Myocyte (in vitro differentiated cells): Measurements from ENCODE around the gene RER1. TPM values are rescaled to one million over a fixed set of nuclear protein-coding genes. Genes with fewer than 3 reads are reported as not detected.
"Not testable (repeated sequence)": the region's sequence is repeated elsewhere in the genome, so short reads cannot be mapped to it uniquely, and the experiment has no call there.

ENCODE experiments used
- DNase-seq: peaks from one replicate; pipeline ENCODE4 v3.0.0-alpha.2; 2012; ENCODE audit warnings: low read depth
- total RNA-seq: library from RNA; depleted of rRNA; stranded (reverse); fragments of >200 nt; gene quantifications from 2 replicates; pipeline ENCODE4 v1.2.3, GENCODE V29; 2014

Gene RER1
- total RNA-seq, 1 donor from 2014 or later, result 58.1 TPM

- not testable (repeated sequence) for DNase-seq
Observed at GRCh38 chr1:2440346-2440745, 48.7 kb downstream of the RER1 start.

DNA sequence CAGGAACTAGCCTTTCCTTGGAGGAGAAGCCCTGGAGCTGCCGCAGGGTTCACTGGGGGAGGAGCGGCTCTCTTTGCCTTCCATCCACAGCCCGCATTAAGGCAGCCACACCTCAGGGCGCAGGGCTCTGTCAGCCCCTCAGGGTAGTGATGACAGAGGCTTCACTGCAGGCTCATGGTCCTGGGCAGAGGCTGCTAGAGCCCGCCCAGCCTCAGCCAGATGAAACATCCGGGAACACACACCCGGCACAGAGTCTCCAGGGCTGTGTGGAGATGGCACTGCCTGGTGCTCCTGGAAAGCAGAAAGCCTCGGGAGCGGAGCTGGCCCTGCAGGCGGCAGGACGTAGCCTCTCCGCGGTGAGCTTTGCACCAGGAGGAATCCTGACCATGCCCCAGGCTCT, 50.1 kb downstream of the RER1 start:
- no peak for DNase-seq

DNA sequence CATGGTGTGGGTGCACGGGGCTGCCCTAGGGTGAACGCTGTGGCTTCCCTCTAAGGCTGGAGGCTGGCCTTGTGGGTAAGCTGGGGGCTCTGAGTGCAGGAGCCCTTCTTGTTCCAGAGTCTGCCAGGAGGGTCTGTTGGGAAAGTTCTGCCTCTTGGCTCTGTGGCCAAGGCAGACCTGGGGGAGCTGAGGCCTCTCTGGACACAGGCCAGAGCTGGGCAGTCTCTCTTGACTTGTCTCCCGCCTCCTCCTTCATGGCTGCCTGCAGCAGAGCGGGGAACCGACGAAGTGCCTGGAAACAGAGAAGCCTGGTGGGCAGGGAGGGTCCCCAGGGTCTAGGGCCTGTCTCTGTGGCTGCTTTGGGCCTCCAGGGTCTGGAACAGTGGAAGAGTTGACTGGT, 51.0 kb downstream of the RER1 start:
- DNase-seq, result no peak

GRCh38 chr1:2443277-2444137, 51.9 kb downstream of the RER1 start:
- no peak for DNase-seq

DNA sequence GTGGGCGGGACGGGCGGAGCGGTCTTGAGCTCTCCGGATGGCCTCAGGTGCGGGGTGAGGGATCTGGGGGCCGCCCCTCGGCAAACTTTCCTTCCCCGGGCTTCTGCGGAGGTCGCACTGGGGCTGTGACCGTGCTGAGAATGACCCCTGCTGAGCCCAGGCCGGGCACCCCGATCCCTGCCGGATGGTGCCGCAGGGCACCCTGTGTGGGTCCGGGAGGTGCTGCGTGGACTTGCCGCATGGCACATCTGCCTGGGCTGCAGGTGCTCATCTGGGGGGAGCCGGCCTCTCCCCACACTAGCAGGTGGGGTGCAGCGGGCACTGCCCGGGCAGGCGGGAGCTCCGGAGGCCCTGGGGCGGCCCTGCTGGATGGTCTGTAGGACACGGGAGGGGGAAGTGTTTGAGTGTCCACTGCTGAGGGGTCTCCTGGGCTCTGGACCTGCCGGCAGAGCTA, 52.5 kb downstream of the RER1 start:
- no peak for DNase-seq

DNA sequence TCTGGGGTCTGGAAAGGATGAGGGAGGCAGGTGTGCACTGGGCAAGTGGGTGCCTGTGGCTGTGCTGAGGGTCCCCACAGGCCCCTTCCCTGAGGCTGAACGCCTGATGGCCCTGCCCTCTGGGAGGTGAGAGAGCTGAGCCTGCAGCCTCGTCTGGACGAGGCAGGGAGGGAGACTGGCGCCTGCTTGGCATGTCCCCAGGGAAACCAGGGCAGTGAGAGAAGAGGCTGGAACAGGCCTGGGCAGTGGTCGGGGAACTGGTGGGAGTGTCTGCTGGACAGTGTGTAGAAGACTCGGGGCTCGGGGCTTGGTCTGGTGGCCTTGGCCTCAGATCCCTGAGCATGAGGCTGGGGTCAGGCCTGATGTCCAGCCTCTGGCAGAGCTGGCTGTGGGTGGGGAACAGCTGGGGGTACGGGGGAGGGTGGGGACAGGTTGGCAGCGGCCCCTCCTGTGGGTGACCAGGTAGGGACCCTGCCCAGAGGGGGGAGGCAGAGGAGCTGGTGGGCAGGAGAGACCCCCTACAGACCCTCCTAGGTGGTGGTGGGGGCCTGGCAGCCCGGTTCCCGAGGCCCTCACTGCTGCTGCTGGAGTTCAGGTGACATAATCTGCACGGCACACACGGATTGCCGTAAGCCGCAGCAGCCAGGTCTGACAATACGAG, 53.7 kb downstream of the RER1 start:
- no peak for DNase-seq

- no peak for DNase-seq
Observed at GRCh38 chr1:2445823-2446215, 54.2 kb downstream of the RER1 start.

DNA sequence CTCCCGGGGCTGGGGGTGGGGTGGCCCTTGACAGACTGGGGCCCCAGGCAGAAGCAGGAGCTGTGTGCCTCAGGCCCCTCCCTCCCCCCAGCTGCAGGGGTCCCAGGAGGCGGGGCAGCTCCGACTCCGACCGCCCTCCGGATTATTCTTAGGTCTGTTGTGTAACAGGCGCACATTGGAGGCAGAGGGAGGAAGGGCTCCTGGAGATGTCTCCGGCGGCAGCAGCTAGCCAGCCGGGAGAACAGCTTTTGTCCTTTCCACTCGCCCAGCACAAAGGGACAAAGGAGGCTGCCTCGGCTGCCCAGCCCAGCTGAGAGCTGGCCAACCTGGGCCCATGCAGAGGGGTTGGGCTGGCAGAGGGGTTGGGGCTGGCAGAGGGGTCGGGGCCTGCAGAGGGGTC, 54.8 kb downstream of the RER1 start:
- no peak for DNase-seq

- DNase-seq, result no peak
Observed at GRCh38 chr1:2446861-2447260, 55.2 kb downstream of the RER1 start.

- DNase-seq, result no peak
Observed at GRCh38 chr1:2447276-2448097, 55.8 kb downstream of the RER1 start.

DNA sequence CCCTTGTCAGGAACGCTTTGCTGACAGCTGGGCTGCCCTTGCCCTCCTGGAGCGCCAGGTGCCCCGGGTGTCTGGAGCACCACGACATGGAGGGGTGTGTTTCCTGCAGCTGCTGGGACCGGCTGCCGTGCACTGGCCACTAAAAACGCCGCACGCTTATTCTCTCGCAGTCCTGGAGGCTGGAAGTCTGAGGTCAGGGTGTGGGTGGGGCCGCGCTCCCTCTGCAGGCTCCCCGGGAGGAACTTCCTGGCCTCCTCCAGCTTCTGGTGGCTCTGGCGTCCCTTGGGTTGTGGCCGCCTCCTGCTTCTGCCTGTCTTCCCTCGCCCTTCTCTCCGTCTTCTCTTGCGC, 56.4 kb downstream of the RER1 start:
- peak; percentile 78 for DNase-seq

- DNase-seq, result peak; percentile 69
Observed at GRCh38 chr1:2449636-2450454, 58.2 kb downstream of the RER1 start.

DNA sequence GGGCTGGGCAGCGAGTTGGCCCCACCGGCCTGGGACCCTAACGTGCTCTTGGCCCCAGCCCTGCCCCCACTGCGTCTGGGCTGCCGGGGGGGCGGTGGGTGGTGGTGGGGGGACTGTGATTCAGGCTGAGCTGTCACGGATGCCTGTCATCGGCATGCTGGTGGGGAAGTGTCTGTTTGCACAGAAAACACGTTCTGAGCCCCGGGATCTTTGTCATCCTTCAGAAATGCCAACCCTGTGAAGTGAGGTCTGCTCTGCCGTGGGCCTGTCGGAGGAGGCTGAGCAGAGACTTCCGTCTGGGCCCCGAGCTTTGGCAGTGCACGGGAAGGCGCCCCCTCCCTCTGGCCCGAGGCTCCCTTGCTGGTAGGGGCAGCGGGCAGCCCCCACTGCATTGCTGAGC, 60.1 kb downstream of the RER1 start:
- peak; percentile 45 for DNase-seq

DNA sequence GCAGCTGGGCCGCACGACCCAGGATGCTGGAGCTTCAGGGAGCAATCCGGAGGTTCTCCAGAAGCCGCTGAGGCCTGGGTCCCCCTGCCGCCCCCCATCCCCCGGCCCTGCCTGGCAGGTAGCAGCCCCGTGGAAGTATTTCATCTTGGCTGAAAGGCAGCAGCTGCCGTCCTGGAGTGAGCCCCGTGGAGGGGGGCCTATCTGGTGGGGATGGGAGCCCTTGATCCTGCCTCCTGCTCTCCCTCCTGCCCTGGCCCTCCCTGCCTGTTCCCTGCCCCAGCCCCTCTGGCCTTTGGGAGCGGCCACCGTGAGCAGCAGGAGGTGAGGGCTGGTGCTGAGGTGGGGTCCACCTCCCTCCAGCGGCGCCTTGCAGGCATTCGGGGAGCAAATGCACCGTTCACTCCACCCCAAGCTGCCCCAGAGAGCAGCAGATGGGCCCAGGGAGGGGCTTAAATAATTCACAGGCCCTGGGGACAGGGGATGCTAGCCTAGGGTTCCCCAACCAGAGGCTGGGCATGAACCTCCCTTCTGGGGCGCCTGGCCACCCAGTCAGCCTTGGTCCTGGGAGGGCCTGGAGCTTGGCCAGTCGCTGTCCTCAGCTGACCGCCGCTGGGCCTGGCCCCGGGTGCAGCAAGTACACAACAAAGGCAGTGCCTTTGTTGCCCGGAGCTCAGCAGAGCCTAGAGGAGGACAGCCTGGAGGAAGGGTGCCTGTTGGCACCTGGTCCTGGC, 60.7 kb downstream of the RER1 start:
- no peak for DNase-seq

DNA sequence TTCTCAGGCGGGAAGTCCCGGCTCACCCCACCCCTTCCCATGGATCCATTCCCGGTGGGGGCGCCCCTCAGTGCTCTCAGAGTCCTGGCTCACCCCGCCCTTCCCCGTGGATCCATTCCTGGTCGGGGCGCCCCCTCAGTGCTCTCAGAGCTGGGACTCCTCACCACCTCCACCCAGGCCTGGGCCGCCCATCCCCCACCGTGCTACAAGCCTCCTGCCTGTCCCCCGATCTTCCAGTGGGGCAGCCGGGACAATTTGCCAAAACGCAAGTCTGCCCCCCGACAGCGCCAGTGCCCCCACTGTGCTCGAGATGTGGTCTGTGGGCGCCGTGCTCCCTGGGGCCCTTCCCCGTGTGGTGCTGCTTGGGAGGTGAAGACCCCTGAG, 61.3 kb downstream of the RER1 start:
- no peak for DNase-seq

DNA sequence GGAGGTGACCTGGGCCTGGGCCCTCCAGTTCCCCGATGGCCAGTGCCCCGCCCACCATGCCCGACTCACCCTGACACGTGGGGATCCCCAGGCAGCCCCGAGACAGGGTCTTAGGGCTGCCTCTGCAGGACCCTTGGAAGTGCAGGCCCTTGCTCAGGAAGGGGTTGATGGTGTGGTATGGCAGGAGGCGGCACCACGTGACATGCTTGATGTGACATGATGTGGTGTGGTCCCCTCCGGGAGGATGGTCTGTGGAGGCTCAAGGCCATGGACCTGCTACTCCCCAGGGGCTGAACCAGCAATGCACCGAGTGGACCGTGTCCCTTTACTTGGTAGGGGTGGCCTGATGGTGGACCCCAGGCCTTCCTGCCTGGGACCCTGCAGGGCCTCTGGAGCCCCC, 62.6 kb downstream of the RER1 start:
- DNase-seq, result no peak
